ENCODE measurements around the gene MRPL33. TPM values are rescaled to one million over a fixed set of nuclear protein-coding genes. Genes with fewer than 3 reads are reported as not detected.

Gene MRPL33
- total RNA-seq, 1 donor from 2014 or later: 27.4 TPM

DNA sequence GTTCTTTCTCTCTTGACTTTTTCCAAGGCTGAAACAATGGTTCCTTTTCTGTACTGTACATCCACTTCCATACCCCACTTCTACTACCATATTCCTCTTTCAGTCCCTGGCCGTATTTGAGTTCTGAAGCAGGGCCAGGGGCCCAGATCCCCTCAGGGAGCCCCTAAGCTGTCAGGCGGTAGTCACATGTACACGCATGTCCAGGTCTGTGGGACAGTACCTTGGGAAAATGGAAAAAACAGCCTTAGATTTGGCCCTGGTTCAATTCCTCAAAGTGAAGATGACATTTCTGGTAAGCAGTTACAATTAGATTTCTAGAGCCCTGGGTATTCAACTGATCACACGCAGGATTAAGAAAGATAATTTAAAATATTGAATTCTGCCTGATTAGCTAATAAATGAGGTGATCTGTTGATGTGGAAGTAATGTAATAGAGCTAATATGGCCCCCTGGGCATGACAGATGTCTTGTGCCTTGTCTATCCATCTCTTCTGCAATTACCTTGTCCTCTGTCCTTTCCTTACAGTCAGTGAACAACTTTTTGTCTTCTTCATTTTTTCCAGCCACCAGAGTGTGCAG, 44.4 kb downstream of the MRPL33 start:
- ChIA-PET POLR2A (no interaction called here), CTCF (no interaction called here)
- no peak for DNase-seq
- Mint-ChIP-seq H3K27ac (no peak overlapping the region), H3K4me3 (no peak overlapping the region), H3K27me3 (no peaks in the 10 kb centered on the region), H3K4me1 (no peaks in the 10 kb centered on the region), H3K9me3 (no peaks in the 10 kb centered on the region), H3K36me3 (ENCODE audit: low read depth) (no peaks in the 10 kb centered on the region)
- ATAC-seq (ENCODE audit: low read depth): no peak
- TF ChIP-seq, protein P1, sequence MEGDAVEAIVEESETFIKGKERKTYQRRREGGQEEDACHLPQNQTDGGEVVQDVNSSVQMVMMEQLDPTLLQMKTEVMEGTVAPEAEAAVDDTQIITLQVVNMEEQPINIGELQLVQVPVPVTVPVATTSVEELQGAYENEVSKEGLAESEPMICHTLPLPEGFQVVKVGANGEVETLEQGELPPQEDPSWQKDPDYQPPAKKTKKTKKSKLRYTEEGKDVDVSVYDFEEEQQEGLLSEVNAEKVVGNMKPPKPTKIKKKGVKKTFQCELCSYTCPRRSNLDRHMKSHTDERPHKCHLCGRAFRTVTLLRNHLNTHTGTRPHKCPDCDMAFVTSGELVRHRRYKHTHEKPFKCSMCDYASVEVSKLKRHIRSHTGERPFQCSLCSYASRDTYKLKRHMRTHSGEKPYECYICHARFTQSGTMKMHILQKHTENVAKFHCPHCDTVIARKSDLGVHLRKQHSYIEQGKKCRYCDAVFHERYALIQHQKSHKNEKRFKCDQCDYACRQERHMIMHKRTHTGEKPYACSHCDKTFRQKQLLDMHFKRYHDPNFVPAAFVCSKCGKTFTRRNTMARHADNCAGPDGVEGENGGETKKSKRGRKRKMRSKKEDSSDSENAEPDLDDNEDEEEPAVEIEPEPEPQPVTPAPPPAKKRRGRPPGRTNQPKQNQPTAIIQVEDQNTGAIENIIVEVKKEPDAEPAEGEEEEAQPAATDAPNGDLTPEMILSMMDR (IDR thresholded peaks at IDR 0.05): no peak
- intact Hi-C loops (cut with micrococcal nuclease): no loop called here

DNA sequence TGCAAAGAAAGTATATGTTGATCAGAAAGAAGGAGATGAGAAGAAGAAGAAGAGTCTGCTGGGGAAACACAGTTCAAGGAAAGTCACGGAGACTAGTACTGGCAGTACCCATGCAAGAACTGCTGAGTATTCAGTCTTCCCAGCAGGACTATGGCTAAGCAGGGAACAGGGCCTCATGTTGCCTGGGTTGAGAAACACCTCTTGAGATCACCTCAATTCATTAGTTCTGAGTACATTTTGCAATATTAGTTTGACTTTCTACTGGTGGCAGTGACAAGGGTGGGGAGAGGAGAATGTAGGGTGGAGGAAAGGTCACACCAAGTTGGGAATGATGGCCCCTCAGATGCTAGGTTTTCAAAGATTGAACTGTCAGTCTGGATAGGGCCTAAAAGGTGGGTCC, 50.5 kb downstream of the MRPL33 start:
- ATAC-seq (ENCODE audit: low read depth) (no peak), DNase-seq (no peak)
- Mint-ChIP-seq H3K4me1 (no peaks in the 10 kb centered on the region), H3K36me3 (ENCODE audit: low read depth) (peaks cover 4% of the 10 kb centered on the region), H3K27ac (no peak overlapping the region), H3K4me3 (no peak overlapping the region), H3K9me3 (peaks cover 11% of the 10 kb centered on the region), H3K27me3 (no peaks in the 10 kb centered on the region)
- ChIA-PET CTCF (no interaction called here), POLR2A (no interaction called here)
- intact Hi-C loops (cut with micrococcal nuclease): no loop called here
- TF ChIP-seq, protein P1 (IDR thresholded peaks at IDR 0.05): no peak

DNA sequence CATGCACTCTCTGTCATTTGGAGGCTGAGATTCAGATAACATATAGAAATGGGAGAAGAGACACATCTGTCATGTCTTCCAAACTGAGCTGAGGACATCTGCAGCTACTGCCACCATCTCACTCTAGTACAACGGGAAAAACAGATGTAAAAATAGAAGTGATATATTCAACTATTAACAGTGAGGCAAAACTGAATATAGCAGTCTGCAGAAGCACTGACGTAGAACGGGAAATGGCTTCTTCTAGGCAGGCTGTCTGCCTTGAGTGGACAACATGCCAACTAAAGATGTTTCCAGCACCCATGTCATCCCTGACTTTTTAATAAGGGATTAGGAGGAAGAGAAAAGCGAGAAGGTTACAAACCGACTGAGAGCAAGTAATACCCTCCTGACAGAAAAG, 51.6 kb downstream of the MRPL33 start:
- CTCF ChIA-PET: no interaction called here
- peaks cover 9% of the 10 kb centered on the region for H3K36me3 Mint-ChIP-seq (ENCODE audit: low read depth)

DNA sequence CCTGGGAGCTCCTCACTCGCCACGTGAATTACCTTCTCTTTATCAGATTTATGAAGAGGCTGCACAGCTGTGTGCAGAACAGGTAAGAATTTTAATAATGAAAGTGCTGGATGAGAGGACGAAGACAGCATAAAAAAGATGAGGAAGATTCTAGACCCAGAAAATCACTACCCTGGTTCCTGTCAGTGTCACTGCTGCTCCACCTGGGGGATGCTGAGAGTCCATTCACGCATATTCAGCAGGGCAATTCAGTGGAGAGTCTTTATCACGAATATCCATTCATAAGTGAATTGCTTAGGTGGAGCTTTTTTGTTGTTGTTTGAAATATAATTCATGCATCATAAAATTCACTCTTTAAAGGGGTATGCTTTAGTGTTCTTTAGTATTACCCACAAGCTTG, 52.0 kb downstream of the MRPL33 start:
- no peak for ATAC-seq (ENCODE audit: low read depth)
- ChIA-PET CTCF (no interaction called here), POLR2A (no interaction called here)
- intact Hi-C loops (cut with micrococcal nuclease): no loop called here
- Mint-ChIP-seq H3K4me3 (no peak overlapping the region), H3K27ac (no peak overlapping the region), H3K4me1 (no peaks in the 10 kb centered on the region), H3K9me3 (peaks cover 11% of the 10 kb centered on the region), H3K36me3 (ENCODE audit: low read depth) (peaks cover 9% of the 10 kb centered on the region), H3K27me3 (no peaks in the 10 kb centered on the region)
- no peak for DNase-seq
- TF ChIP-seq, protein P1 (IDR thresholded peaks at IDR 0.05): no peak

More for the DNA sequence above, 51.6 kb downstream of the MRPL33 start:
- Mint-ChIP-seq H3K27me3 (no peaks in the 10 kb centered on the region), H3K4me3 (no peak overlapping the region), H3K4me1 (no peaks in the 10 kb centered on the region), H3K27ac (no peak overlapping the region), H3K9me3 (peaks cover 11% of the 10 kb centered on the region)
- TF ChIP-seq, protein P1 (IDR thresholded peaks at IDR 0.05): no peak
- no peak for DNase-seq
- POLR2A ChIA-PET: no interaction called here
- intact Hi-C loops (cut with micrococcal nuclease): no loop called here
- ATAC-seq (ENCODE audit: low read depth): no peak

DNA sequence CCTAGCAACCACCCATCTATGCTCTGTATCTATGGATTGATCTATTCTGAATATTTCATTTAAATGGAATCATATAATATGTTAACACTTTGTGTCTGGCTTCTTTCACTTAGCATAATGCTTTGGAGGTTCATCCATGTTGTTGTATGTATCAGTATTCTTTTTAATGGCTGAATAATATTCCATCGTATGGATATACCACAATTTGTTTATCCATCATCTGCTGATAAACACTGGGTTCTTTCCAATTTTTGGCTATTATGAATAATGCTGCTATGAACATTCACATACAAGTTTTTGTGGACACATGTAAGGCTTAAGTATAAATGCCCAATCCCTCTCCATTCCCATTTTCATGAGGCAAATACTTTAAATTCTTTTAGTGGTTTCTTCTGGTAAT, 52.9 kb downstream of the MRPL33 start:
- no peak overlapping the region for H3K4me3 Mint-ChIP-seq
- intact Hi-C loops (cut with micrococcal nuclease): no loop called here
- ATAC-seq (ENCODE audit: low read depth) (no peak), DNase-seq (no peak)
- peaks cover 9% of the 10 kb centered on the region for H3K36me3 Mint-ChIP-seq (ENCODE audit: low read depth)
- H3K4me1 Mint-ChIP-seq: no peaks in the 10 kb centered on the region
- peaks cover 11% of the 10 kb centered on the region for H3K9me3 Mint-ChIP-seq
- CTCF ChIA-PET: no interaction called here
- no peaks in the 10 kb centered on the region for H3K27me3 Mint-ChIP-seq
- TF ChIP-seq, protein P1 (IDR thresholded peaks at IDR 0.05): no peak
- POLR2A ChIA-PET: no interaction called here
- no peak overlapping the region for H3K27ac Mint-ChIP-seq
